HCT116 (cell line): ENCODE results near the gene MAML1. TPM values are rescaled to one million over a fixed set of nuclear protein-coding genes. Genes with fewer than 3 reads are reported as not detected.

Experiments
- ATAC-seq: fragments of 200-7000 bp; cut with Tn5 transposase; 2 replicates; pipeline ENCODE4 v1.9.1; 2020; ENCODE audit warnings: mild to moderate bottlenecking, moderate library complexity
- BruUV-seq: library from RNA; stranded (reverse); fragments of 400-500 nt; replicated peaks from 2 replicates; lab custom pipeline; 2021; lab: Mats Ljungman, UMichigan
- CTCF ChIA-PET: fragments of 300-600 bp; sonication (Branson Sonifier 250); formaldehyde crosslinking; loops from one replicate; lab custom pipeline; 2021; ENCODE audit warnings: antibody characterized with exemption; lab: Charles Lee
- POLR2A ChIA-PET: fragments of 300-600, 350-600 bp; sonication (Branson Sonifier 250); formaldehyde crosslinking; loops from one replicate; lab custom pipeline; 2021; ENCODE audit warnings: antibody characterized with exemption; lab: Charles Lee
- RAD21 ChIA-PET, 2 experiments: fragments of 300-600 bp; sonication (Branson Sonifier 250); formaldehyde crosslinking; loops; one replicate each; lab custom pipeline; 2023; ENCODE audit warnings: low total read pairs in 2 of 2; ENCODE audit not compliant: uncharacterized antibody in 2 of 2, unreplicated experiment in 2 of 2, low non-redundant PET in 1 of 2; lab: Charles Lee
- DNase-seq: peaks from one replicate; pipeline ENCODE4 v3.0.0-alpha.2; 2010; ENCODE audit warnings: low read depth, low spot score
- H2AFZ ChIP-seq: fragments of 200-600 bp; shearing (Covaris generic), sonication (generic); 2 replicates; pipeline ENCODE4 v1.6.1; 2017; ENCODE audit warnings: low read depth, mixed run types, mixed read lengths, antibody characterized with exemption, low read length; ENCODE audit not compliant: poor library complexity, severe bottlenecking
- H3K27ac ChIP-seq: 2 replicates; pipeline ENCODE4 v1.5.1; 2012; ENCODE audit warnings: low read depth, low read length
- H3K27me3 ChIP-seq: fragments of 200-600 bp; sonication (generic); 2 replicates; pipeline ENCODE4 v1.6.1; 2016; ENCODE audit warnings: mixed run types, low read length, mixed read lengths; ENCODE audit not compliant: insufficient read depth
- H3K36me3 ChIP-seq, 2 experiments: fragments of 200-500 bp in 1 of 2; fragments of 200-600 bp in 1 of 2; sonication (Bioruptor generic) in 1 of 2; sonication (generic) in 1 of 2; 2 replicates each; pipeline versions ENCODE4 v1.5.1 to v1.6.1; 2014 to 2016; ENCODE audit warnings: low read length in 2 of 2, inconsistent platforms in 1 of 2, mixed read lengths in 1 of 2, mixed run types in 1 of 2; ENCODE audit not compliant: insufficient read depth in 2 of 2, control insufficient read depth in 1 of 2
- H3K4me1 ChIP-seq, 2 experiments: fragments of 200-600 bp in 1 of 2; sonication (generic) in 1 of 2; 2 replicates each; pipeline versions ENCODE4 v1.5.1 to v1.6.1; 2012 to 2017; ENCODE audit warnings: low read length in 2 of 2, inconsistent platforms in 1 of 2, mild to moderate bottlenecking in 1 of 2, mixed read lengths in 1 of 2, mixed run types in 1 of 2, moderate library complexity in 1 of 2; ENCODE audit not compliant: insufficient read depth in 2 of 2, control insufficient read depth in 1 of 2
- H3K4me2 ChIP-seq: fragments of 200-600 bp; sonication (generic); 2 replicates; pipeline ENCODE4 v1.6.1; 2017; ENCODE audit warnings: mixed run types, low read length, mixed read lengths
- H3K4me3 ChIP-seq, 2 experiments: fragments of 200-600 bp in 1 of 2; sonication (generic) in 1 of 2; replicated peaks in 1 of 2; 2 replicates each; pipeline ENCODE4 v1.5.1; 2011 to 2016; ENCODE audit warnings: low read length in 2 of 2, control low read depth in 1 of 2, low read depth in 1 of 2, mild to moderate bottlenecking in 1 of 2, mixed read lengths in 1 of 2, mixed run types in 1 of 2
- H3K79me2 ChIP-seq: fragments of 200-600 bp; sonication (generic); 2 replicates; pipeline ENCODE4 v1.6.1; 2017; ENCODE audit warnings: mild to moderate bottlenecking, mixed run types, low read length, moderate library complexity, mixed read lengths; ENCODE audit not compliant: insufficient read depth
- H3K9ac ChIP-seq: fragments of 200-600 bp; sonication (generic); 2 replicates; pipeline ENCODE4 v1.6.1; 2016; ENCODE audit warnings: low read length, mixed read lengths
- H3K9me2 ChIP-seq: fragments of 200-600 bp; sonication (generic), shearing (Covaris generic); 2 replicates; pipeline ENCODE4 v1.6.1; 2017; ENCODE audit warnings: mixed run types, mild to moderate bottlenecking, moderate library complexity; ENCODE audit not compliant: insufficient read depth
- H3K9me3 ChIP-seq, 2 experiments: fragments of 200-500 bp in 1 of 2; fragments of 200-600 bp in 1 of 2; sonication (Bioruptor generic) in 1 of 2; sonication (generic) in 1 of 2; 2 replicates each; pipeline ENCODE4 v1.6.1; 2014 to 2017; ENCODE audit warnings: low read length in 2 of 2, mixed read lengths in 2 of 2, inconsistent platforms in 1 of 2, low read depth in 1 of 2, mild to moderate bottlenecking in 1 of 2, mixed run types in 1 of 2, moderate library complexity in 1 of 2; ENCODE audit not compliant: control insufficient read depth in 1 of 2, insufficient read depth in 1 of 2
- H4K20me1 ChIP-seq: fragments of 200-600 bp; sonication (generic), shearing (Covaris generic); 2 replicates; pipeline ENCODE4 v1.6.1; 2017; ENCODE audit warnings: mixed run types, mild to moderate bottlenecking, moderate library complexity; ENCODE audit not compliant: insufficient read depth
- ATF3 ChIP-seq: IDR thresholded peaks from 2 replicates; pipeline ENCODE4 v1.6.1; 2012
- CEBPB ChIP-seq: IDR thresholded peaks from 2 replicates; pipeline ENCODE4 v1.6.1; 2012; ENCODE audit warnings: low read depth
- CTCF ChIP-seq, 3 experiments: fragments of 200-600 bp in 1 of 3; sonication (generic) in 1 of 3; IDR thresholded peaks in 2 of 3; conservative IDR thresholded peaks in 1 of 3; 2 replicates each; pipeline ENCODE4 v1.5.1; 2012 to 2017; ENCODE audit warnings: low read depth in 2 of 3, low read length in 2 of 3, antibody characterized with exemption in 1 of 3, borderline replicate concordance in 1 of 3, control low read depth in 1 of 3, mild to moderate bottlenecking in 1 of 3, mixed read lengths in 1 of 3, mixed run types in 1 of 3, moderate library complexity in 1 of 3; ENCODE audit not compliant: insufficient read depth in 1 of 3
- EGR1 ChIP-seq: IDR thresholded peaks from 2 replicates; pipeline ENCODE4 v1.6.1; 2012; ENCODE audit warnings: low read depth
- FOSL1 ChIP-seq: IDR thresholded peaks from 2 replicates; pipeline ENCODE4 v1.6.1; 2012; ENCODE audit warnings: low read depth
- JUND ChIP-seq: IDR thresholded peaks from 2 replicates; pipeline ENCODE4 v1.6.1; 2012
- RAD21 ChIP-seq: IDR thresholded peaks from 2 replicates; pipeline ENCODE4 v1.6.1; 2012; ENCODE audit warnings: low read depth, mild to moderate bottlenecking
- SIN3A ChIP-seq: IDR thresholded peaks from 2 replicates; pipeline ENCODE4 v1.6.1; 2012; ENCODE audit warnings: low read depth
- SRF ChIP-seq: IDR thresholded peaks from 2 replicates; pipeline ENCODE4 v1.6.1; 2012; ENCODE audit warnings: low read depth
- TCF7L2 ChIP-seq: IDR thresholded peaks from 2 replicates; pipeline ENCODE4 v1.7.0; 2011; ENCODE audit warnings: borderline replicate concordance, inconsistent platforms; ENCODE audit not compliant: insufficient read depth, insufficient read length; ENCODE audit errors: extremely low read depth
- YY1 ChIP-seq: IDR thresholded peaks from 2 replicates; pipeline ENCODE4 v1.6.1; 2011; ENCODE audit warnings: low read length, low read depth, moderate library complexity, mild to moderate bottlenecking; ENCODE audit not compliant: insufficient replicate concordance; ENCODE audit errors: extremely low read depth
- ZFX ChIP-seq: fragments of 450-650 bp; IDR thresholded peaks from 2 replicates; pipeline ENCODE4 v1.6.1; 2017
- intact Hi-C: fragments of 100-400 bp; cut with micrococcal nuclease; formaldehyde crosslinking; loops from 2 replicates; pipeline ENCODE4 v1.10.0; 2022
- total RNA-seq: library from RNA; stranded (reverse); gene quantifications from one replicate; pipeline ENCODE4 v1.2.1, GENCODE V29; 2021; ENCODE audit not compliant: unreplicated experiment
- TF ChIP-seq, protein P1 (sequence below): IDR thresholded peaks from 2 replicates; pipeline ENCODE4 v1.6.1; 2012; ENCODE audit warnings: low read depth

MAML1 gene
- total RNA-seq, 1 experiment from 2014 or later = 29.5 TPM

GRCh38 chr5:179802950-179803562 lies 70.4 kb downstream of the MAML1 start (continued):
- no peak for TF ChIP-seq ZFX
- TF ChIP-seq JUND = no peak

DNA sequence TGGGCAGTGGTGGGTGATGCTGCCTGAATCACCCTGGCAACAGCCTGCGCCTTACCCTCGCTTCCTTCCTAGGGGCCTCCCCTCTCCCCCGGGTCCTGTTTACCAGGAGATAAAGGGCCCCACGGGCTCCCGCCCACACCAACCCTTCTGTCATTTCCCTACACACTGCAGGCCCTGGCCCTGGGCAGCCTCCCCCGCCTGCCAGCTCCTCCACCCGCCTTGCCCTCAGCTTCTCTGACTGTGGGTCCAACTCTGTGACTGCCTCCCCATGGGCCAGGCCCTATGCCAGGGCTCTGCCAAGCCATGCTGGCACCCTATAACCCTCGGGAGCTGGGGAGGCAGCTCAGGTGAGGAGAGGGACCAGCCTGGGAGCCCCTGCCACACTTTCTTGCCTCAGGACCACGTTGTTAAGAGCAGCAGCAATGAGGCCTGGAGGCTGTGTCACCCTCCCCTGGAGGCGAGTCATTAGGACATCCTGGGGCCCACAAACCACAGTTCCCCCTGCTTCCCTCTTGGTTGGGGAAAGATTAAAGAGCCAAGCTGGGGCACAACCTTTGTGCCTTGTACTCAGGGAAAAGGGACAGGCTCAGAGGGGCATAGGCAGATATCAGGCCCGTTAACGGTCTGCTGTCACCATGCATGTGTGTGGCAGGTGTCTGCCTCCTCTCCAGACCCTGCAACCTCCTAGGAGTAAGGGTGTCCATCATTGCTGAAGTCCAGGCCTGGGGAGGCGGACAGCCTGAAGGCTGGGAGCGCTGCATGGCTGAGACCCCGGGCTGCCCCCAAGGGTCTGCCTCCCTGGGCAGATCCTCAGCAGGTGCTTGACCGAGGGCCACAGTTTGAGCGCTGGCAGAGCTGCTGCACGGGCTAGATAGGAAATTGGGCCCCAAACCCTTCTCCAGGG lies 71.3 kb downstream of the MAML1 start:
- ATAC-seq = no peak
- Histone ChIP-seq H3K4me3 (peak overlapping the region; percentile 68 to 92; a peak in 2 of 4 replicates), H4K20me1 (no peaks in the 10 kb centered on the region), H3K79me2 (peaks cover 45% of the 10 kb centered on the region), H3K9me3 (no peaks in the 10 kb centered on the region), H3K4me1 (peaks cover 38 to 49% of the 10 kb centered on the region in 2 experiments), H3K9me2 (no peaks in the 10 kb centered on the region)
- DNase-seq = no peak
- no TSS peak for BruUV-seq
- intact Hi-C loops = loop anchor here (2.0 to 5.0 kb wide), 3 partner anchors 55 to 288 kb away; partner anchors contain the start of genes MRNIP and TBC1D9B
- RAD21 ChIA-PET = no interaction called here
- no peak for TF ChIP-seq SRF
- TF ChIP-seq JUND = no peak
- no peak for TF ChIP-seq FOSL1
- TF ChIP-seq TCF7L2 = no peak
- TF ChIP-seq YY1 = no peak
- no peak for TF ChIP-seq ATF3
- TF ChIP-seq, protein P1, sequence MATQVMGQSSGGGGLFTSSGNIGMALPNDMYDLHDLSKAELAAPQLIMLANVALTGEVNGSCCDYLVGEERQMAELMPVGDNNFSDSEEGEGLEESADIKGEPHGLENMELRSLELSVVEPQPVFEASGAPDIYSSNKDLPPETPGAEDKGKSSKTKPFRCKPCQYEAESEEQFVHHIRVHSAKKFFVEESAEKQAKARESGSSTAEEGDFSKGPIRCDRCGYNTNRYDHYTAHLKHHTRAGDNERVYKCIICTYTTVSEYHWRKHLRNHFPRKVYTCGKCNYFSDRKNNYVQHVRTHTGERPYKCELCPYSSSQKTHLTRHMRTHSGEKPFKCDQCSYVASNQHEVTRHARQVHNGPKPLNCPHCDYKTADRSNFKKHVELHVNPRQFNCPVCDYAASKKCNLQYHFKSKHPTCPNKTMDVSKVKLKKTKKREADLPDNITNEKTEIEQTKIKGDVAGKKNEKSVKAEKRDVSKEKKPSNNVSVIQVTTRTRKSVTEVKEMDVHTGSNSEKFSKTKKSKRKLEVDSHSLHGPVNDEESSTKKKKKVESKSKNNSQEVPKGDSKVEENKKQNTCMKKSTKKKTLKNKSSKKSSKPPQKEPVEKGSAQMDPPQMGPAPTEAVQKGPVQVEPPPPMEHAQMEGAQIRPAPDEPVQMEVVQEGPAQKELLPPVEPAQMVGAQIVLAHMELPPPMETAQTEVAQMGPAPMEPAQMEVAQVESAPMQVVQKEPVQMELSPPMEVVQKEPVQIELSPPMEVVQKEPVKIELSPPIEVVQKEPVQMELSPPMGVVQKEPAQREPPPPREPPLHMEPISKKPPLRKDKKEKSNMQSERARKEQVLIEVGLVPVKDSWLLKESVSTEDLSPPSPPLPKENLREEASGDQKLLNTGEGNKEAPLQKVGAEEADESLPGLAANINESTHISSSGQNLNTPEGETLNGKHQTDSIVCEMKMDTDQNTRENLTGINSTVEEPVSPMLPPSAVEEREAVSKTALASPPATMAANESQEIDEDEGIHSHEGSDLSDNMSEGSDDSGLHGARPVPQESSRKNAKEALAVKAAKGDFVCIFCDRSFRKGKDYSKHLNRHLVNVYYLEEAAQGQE = no peak
- TF ChIP-seq SIN3A = no peak
- no peak for TF ChIP-seq RAD21
- TF ChIP-seq EGR1 = no peak
- no peak for TF ChIP-seq CTCF (IDR thresholded peaks at IDR 0.05 in 2 of 3, conservative IDR thresholded peaks at IDR 0.05 in 1 of 3; ENCODE audit: borderline replicate concordance in 1 of 3, insufficient read depth in 1 of 3, low read depth in 2 of 3, low read length in 2 of 3)
- no peak for TF ChIP-seq CEBPB
- TF ChIP-seq, all 23 proteins: peak for 0
- Histone ChIP-seq H2AFZ (no peak overlapping the region), H3K9ac (peak overlapping the region; percentile 88), H3K4me2 (peak overlapping the region; percentile 99), H3K27me3 (no peaks in the 10 kb centered on the region), H3K27ac (peak overlapping the region; percentile 99), H3K36me3 (peaks cover 5 to 12% of the 10 kb centered on the region in 2 experiments; a peak in 1 of 4 replicates)
- POLR2A ChIA-PET = no interaction called here
- CTCF ChIA-PET = interaction anchor here (2.7 kb wide), 1 partner anchor 16 kb away, joined by 8 read pairs; the partner anchor contains the start of gene SQSTM1
